Measurements from ENCODE around the gene STYK1. TPM values are rescaled to one million over a fixed set of nuclear protein-coding genes. Genes with fewer than 3 reads are reported as not detected.

Gene STYK1
- total RNA-seq, 4 donors from 2014 or later, result 0.22 to 0.34 TPM; not detected in 2

DNA sequence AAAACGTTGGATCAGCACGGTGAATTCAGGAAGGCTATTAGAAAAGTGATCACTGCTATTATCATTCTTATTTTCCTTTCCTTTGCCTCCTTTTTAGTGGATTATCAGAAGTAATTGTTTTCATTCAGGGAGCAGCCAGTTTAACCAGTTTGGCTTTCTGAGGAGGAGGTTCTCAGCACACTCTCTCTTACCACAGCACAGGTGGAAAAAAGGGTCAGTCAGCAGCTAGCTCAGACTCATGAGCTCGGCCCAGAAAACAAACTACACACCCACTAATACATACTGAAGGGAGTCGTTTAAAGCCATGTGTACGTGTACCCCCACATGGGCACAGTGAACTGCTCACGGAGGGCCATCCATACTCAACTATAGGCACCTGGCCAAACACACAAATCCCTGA is 37.2 kb downstream of the STYK1 start:
- TF ChIP-seq, protein P1, sequence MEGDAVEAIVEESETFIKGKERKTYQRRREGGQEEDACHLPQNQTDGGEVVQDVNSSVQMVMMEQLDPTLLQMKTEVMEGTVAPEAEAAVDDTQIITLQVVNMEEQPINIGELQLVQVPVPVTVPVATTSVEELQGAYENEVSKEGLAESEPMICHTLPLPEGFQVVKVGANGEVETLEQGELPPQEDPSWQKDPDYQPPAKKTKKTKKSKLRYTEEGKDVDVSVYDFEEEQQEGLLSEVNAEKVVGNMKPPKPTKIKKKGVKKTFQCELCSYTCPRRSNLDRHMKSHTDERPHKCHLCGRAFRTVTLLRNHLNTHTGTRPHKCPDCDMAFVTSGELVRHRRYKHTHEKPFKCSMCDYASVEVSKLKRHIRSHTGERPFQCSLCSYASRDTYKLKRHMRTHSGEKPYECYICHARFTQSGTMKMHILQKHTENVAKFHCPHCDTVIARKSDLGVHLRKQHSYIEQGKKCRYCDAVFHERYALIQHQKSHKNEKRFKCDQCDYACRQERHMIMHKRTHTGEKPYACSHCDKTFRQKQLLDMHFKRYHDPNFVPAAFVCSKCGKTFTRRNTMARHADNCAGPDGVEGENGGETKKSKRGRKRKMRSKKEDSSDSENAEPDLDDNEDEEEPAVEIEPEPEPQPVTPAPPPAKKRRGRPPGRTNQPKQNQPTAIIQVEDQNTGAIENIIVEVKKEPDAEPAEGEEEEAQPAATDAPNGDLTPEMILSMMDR (IDR thresholded peaks at IDR 0.05; ENCODE audit: low read depth), result no peak

DNA sequence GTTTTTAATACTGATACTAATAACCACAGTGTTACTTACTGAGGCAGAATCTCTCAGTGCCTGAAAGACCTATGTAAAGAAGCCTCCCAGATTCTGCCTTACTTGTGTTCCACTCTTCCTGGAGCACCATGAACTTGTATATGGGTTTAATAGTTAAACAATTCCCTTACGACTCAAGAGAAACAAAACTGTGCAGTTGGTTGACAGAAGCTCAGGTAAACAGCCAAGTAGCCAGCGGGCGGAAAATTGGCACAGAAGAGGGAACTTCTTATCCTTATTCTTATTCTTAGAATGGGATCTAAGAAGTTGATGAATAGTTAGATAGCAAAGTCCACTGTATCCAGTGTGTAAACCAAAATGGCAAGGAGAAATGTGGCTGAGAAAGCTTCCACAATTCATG is 37.7 kb downstream of the STYK1 start:
- TF ChIP-seq, protein P1 (IDR thresholded peaks at IDR 0.05; ENCODE audit: low read depth), result no peak

DNA sequence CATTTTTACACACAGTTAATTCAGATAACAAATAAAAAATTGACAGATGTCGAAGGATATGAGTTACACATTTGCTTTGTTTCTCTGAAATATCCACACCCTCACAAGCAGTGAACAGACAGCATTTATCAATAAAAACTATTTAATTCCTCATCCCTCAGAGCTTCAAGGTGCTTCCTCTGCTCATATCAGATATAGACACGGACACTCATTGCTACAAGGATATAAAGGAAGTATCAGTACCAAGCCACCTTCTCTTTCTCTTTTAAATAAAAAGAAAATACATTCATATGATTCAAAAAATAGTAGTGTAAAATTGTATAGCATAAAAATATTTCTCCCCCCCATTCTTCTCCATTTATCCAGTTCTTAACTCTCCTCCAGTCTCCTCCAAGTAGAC is 38.5 kb downstream of the STYK1 start:
- TF ChIP-seq, protein P1 (IDR thresholded peaks at IDR 0.05; ENCODE audit: low read depth), result no peak

DNA sequence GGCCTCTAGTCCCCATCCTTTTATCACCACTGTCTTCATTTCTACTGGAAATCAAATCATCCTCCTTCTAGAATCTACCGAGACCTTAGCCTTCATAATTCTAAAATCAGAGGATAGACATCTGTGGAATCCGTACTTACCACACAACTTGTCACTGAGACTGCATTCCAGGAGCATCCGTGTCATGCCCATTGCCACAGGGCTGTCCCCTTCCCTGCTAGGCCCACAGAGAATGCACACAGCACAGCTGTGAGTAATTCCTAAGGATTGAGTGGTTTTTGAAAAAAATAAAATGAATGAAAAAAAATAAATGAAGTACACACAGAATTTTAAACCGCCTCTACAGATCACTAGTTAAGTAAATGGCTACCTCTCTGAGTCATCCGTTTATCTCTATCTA is 39.4 kb downstream of the STYK1 start:
- TF ChIP-seq, protein P1 (IDR thresholded peaks at IDR 0.05; ENCODE audit: low read depth), result no peak

DNA sequence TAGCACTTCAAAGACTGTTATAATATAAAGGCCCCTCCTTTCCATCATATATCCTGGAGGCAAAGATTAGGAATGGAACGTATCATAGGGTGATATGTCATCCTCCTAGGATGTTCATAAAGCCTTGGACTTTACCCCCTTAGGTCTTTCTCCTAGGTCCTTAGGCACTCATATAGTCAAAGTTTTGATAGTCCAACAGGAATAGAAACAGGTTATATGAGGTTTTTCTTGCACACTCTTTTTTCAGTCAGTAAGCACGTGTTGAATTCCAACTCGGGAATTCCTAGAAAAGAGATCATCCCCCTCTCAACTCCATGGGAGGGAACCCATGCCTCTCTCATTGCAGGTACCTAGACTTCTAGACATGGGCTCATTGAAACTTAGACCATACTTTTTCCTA is 40.3 kb downstream of the STYK1 start:
- TF ChIP-seq, protein P1 (IDR thresholded peaks at IDR 0.05; ENCODE audit: low read depth), result no peak

DNA sequence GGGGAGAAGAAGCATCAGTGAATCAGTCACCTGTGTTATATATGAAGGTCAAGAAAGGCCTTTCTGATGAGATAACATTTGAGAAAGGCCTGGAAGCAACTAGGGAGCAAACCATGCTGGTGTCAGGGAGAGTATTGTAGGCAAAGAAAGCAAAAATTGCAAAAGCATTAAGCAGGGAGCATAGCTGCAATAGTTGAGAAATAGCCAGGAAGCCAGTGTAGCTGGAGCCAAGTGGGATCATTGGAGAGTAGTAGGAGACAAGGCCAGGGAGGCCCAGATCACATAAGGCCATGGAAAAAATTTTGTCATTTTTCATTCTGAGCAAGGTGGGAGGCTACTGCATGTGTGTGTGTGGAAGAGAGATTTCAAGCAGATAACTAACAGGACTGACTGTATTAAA is 41.6 kb downstream of the STYK1 start:
- TF ChIP-seq, protein P1 (IDR thresholded peaks at IDR 0.05; ENCODE audit: low read depth), result no peak

DNA sequence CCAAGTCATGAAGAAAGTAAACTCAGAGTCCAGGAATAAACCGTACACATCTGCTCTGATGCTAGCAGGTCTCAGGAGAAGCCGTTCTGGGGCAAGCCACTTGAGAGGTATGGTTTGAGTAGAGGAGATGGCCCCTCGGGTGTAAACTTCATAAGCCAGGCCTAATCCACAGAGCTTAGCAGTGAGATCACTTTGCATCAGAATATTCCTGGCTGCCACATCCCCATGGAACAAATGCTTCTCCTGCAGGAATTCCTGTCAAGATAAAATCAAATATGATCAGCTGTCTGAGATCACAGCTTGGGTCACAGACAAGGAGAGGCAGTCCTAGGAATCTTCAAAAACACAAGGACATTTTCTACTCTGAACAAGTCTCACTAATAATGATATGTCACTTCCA is 49.2 kb downstream of the STYK1 start:
- TF ChIP-seq, protein P1 (IDR thresholded peaks at IDR 0.05; ENCODE audit: low read depth), result no peak
